GM12801 (cell line): Measurements from ENCODE around the gene SLC30A7.

Experiments used
- CTCF ChIP-seq: IDR thresholded peaks from one replicate; pipeline ENCODE4 v1.5.1; 2011; ENCODE audit warnings: control low read depth; ENCODE audit not compliant: insufficient read length; ENCODE audit errors: extremely low read depth

SLC30A7 gene

GRCh38 chr1:100928128-100928527 is 32.2 kb downstream of the SLC30A7 start:
- TF ChIP-seq CTCF, result no peak

- no peak for TF ChIP-seq CTCF
Observed at GRCh38 chr1:100930494-100930893, 34.6 kb downstream of the SLC30A7 start.

GRCh38 chr1:100931716-100932115 is 35.8 kb downstream of the SLC30A7 start:
- TF ChIP-seq CTCF, result no peak

GRCh38 chr1:100936194-100936967 is 40.5 kb downstream of the SLC30A7 start:
- no peak for TF ChIP-seq CTCF

GRCh38 chr1:100941098-100941527 is 45.2 kb downstream of the SLC30A7 start:
- TF ChIP-seq CTCF, result no peak

GRCh38 chr1:100941580-100942216 is 45.8 kb downstream of the SLC30A7 start:
- TF ChIP-seq CTCF, result no peak

- TF ChIP-seq CTCF, result no peak
Observed at GRCh38 chr1:100942304-100943046, 46.6 kb downstream of the SLC30A7 start.
